GM12875 (cell line): Measurements from ENCODE around the gene RAB6B.

Experiments
- H3K4me3 ChIP-seq: one replicate; pipeline ENCODE4 v1.5.1; 2011; ENCODE audit warnings: low read depth, low read length, control low read depth
- CTCF ChIP-seq: IDR thresholded peaks from 2 replicates; pipeline ENCODE4 v1.5.1; 2011; ENCODE audit warnings: low read depth, mild to moderate bottlenecking, control low read depth, inconsistent platforms, low read length, moderate library complexity, borderline replicate concordance; ENCODE audit not compliant: insufficient read depth

Gene RAB6B

GRCh38 chr3:133887803-133888703, 7.6 kb downstream of the RAB6B start:
- H3K4me3 ChIP-seq, result no peak overlapping the region
- TF ChIP-seq CTCF, result no peak

- no peak overlapping the region for H3K4me3 ChIP-seq
- no peak for TF ChIP-seq CTCF
Measured at GRCh38 chr3:133887074-133887802, 8.4 kb downstream of the RAB6B start.

GRCh38 chr3:133886031-133886722, 9.5 kb downstream of the RAB6B start:
- no peak for TF ChIP-seq CTCF

GRCh38 chr3:133884887-133885711, 10.6 kb downstream of the RAB6B start:
- TF ChIP-seq CTCF, result no peak
- H3K4me3 ChIP-seq, result no peak overlapping the region

More at GRCh38 chr3:133886031-133886722, 9.5 kb downstream of the RAB6B start:
- H3K4me3 ChIP-seq, result no peak overlapping the region

- TF ChIP-seq CTCF, result no peak
- no peak overlapping the region for H3K4me3 ChIP-seq
Measured at GRCh38 chr3:133884054-133884886, 11.4 kb downstream of the RAB6B start.

- no peak overlapping the region for H3K4me3 ChIP-seq
- TF ChIP-seq CTCF, result no peak
Measured at GRCh38 chr3:133883641-133884040, 12.0 kb downstream of the RAB6B start.
